Hematopoietic multipotent progenitor cell treated with erythropoietin and hydrocortisone succinate and interleukin-3 and kit ligand, for 4 days (in vitro differentiated cells): ENCODE results near the gene TCAF1.
"Not testable (repeated sequence)": the region's sequence is repeated elsewhere in the genome, so short reads cannot be mapped to it uniquely, and the experiment has no call there.

Experiments
- DNase-seq: peaks from one replicate; pipeline ENCODE4 v3.0.0-alpha.2; 2015

TCAF1 gene

GRCh38 chr7:143849785-143850479 lies 52.0 kb downstream of the TCAF1 start:
- DNase-seq: peak; percentile 22

GRCh38 chr7:143848192-143848591 lies 53.8 kb downstream of the TCAF1 start:
- DNase-seq: no peak

GRCh38 chr7:143846692-143847091 lies 55.3 kb downstream of the TCAF1 start:
- no peak for DNase-seq

GRCh38 chr7:143841696-143842095 lies 60.3 kb downstream of the TCAF1 start:
- DNase-seq: peak; percentile 12

- not testable (repeated sequence) for DNase-seq
Measured at GRCh38 chr7:143840062-143840461, 61.9 kb downstream of the TCAF1 start.

- DNase-seq: not testable (repeated sequence)
Measured at GRCh38 chr7:143837223-143837622, 64.8 kb downstream of the TCAF1 start.

GRCh38 chr7:143836622-143837021 lies 65.4 kb downstream of the TCAF1 start:
- DNase-seq: not testable (repeated sequence)

- DNase-seq: not testable (repeated sequence)
Measured at GRCh38 chr7:143836088-143836487, 65.9 kb downstream of the TCAF1 start.

GRCh38 chr7:143826578-143826977 lies 75.4 kb downstream of the TCAF1 start:
- not testable (repeated sequence) for DNase-seq

GRCh38 chr7:143824295-143825135 lies 77.5 kb downstream of the TCAF1 start:
- not testable (repeated sequence) for DNase-seq

- DNase-seq: not testable (repeated sequence)
Measured at GRCh38 chr7:143823634-143824294, 78.2 kb downstream of the TCAF1 start.

GRCh38 chr7:143821392-143822277 lies 80.3 kb downstream of the TCAF1 start:
- DNase-seq: not testable (repeated sequence)

GRCh38 chr7:143817873-143818272 lies 84.1 kb downstream of the TCAF1 start:
- not testable (repeated sequence) for DNase-seq

GRCh38 chr7:143816471-143817133 lies 85.4 kb downstream of the TCAF1 start:
- DNase-seq: not testable (repeated sequence)

GRCh38 chr7:143810639-143811038 lies 91.3 kb downstream of the TCAF1 start:
- not testable (repeated sequence) for DNase-seq

- DNase-seq: not testable (repeated sequence)
Measured at GRCh38 chr7:143806664-143807071, 95.3 kb downstream of the TCAF1 start.
